IgD-negative memory B cell (primary cell): Measurements from ENCODE around the gene TAP1. TPM values are rescaled to one million over a fixed set of nuclear protein-coding genes. Genes with fewer than 3 reads are reported as not detected.
A peak's percentile ranks its signal among the peaks of the same experiment; 100 is the strongest.

Experiments
- H3K27ac Mint-ChIP-seq, 3 donors: one replicate each; pipeline ENCODE4 v1.8.0; 2020 to 2022; ENCODE audit warnings: mild to moderate bottlenecking in 3 of 3, mixed read lengths in 3 of 3, moderate library complexity in 1 of 3
- H3K27me3 Mint-ChIP-seq: one replicate; pipeline ENCODE4 v1.8.0; 2021; ENCODE audit warnings: mixed read lengths
- H3K36me3 Mint-ChIP-seq: one replicate; pipeline ENCODE4 v1.8.0; 2020; ENCODE audit warnings: mild to moderate bottlenecking, mixed read lengths
- H3K4me1 Mint-ChIP-seq, 3 donors: one replicate each; pipeline ENCODE4 v1.8.0; 2020 to 2022; ENCODE audit warnings: mixed read lengths in 3 of 3, mild to moderate bottlenecking in 1 of 3
- H3K4me3 Mint-ChIP-seq, 4 donors: one replicate each; pipeline ENCODE4 v1.8.0; 2020 to 2022; ENCODE audit warnings: mild to moderate bottlenecking in 4 of 4, mixed read lengths in 4 of 4, moderate library complexity in 3 of 4
- H3K9me3 Mint-ChIP-seq, 3 donors: one replicate each; pipeline ENCODE4 v1.8.0; 2020 to 2021; ENCODE audit warnings: mixed read lengths in 3 of 3, mild to moderate bottlenecking in 1 of 3
- polyA plus RNA-seq: library from polyadenylated mRNA; unstranded; fragments of 300-500 nt; fragmentation: Illumina TruSeq; gene quantifications from one replicate; pipeline ENCODE4 v1.2.3, GENCODE V29; 2021

TAP1 gene
- polyA plus RNA-seq, 1 donor from 2014 or later: 219 TPM

GRCh38 chr6:32852018-32852843 is 1.3 kb downstream of the TAP1 start:
- H3K27ac Mint-ChIP-seq: peak overlapping the region; percentile 95 to 100 (median 99)

GRCh38 chr6:32851025-32851424 is 2.5 kb downstream of the TAP1 start:
- peaks cover 18% of the 10 kb centered on the region for H3K36me3 Mint-ChIP-seq
- peak overlapping the region; percentile 58 to 99 (median 98) for H3K4me3 Mint-ChIP-seq
- H3K9me3 Mint-ChIP-seq: peaks cover 0 to 2% (median 0%) of the 10 kb centered on the region in 3 donors
- peak overlapping the region; percentile 62 to 95 (median 74) for H3K27ac Mint-ChIP-seq
- no peaks in the 10 kb centered on the region for H3K27me3 Mint-ChIP-seq
- H3K4me1 Mint-ChIP-seq: peaks cover 59 to 65% (median 64%) of the 10 kb centered on the region in 3 donors

More at GRCh38 chr6:32852018-32852843, 1.3 kb downstream of the TAP1 start:
- peaks cover 0 to 2% (median 0%) of the 10 kb centered on the region in 3 donors for H3K9me3 Mint-ChIP-seq
- H3K27me3 Mint-ChIP-seq: no peaks in the 10 kb centered on the region
- peak overlapping the region; percentile 97 to 99 (median 99) for H3K4me3 Mint-ChIP-seq
- peaks cover 18% of the 10 kb centered on the region for H3K36me3 Mint-ChIP-seq
- H3K4me1 Mint-ChIP-seq: peaks cover 53 to 65% (median 61%) of the 10 kb centered on the region in 3 donors

GRCh38 chr6:32849126-32849525 is 4.4 kb downstream of the TAP1 start:
- H3K4me1 Mint-ChIP-seq: peaks cover 52 to 59% (median 58%) of the 10 kb centered on the region in 3 donors

GRCh38 chr6:32847795-32848194 is 5.7 kb downstream of the TAP1 start:
- Mint-ChIP-seq H3K36me3 (peaks cover 33% of the 10 kb centered on the region), H3K27me3 (no peaks in the 10 kb centered on the region), H3K27ac (peak overlapping the region; percentile 80 to 98 (median 90)), H3K4me3 (peak overlapping the region; percentile 58 to 100 (median 78)), H3K9me3 (peaks cover 0 to 2% (median 0%) of the 10 kb centered on the region in 3 donors), H3K4me1 (peaks cover 59 to 62% (median 61%) of the 10 kb centered on the region in 3 donors)

More at GRCh38 chr6:32849126-32849525, 4.4 kb downstream of the TAP1 start:
- Mint-ChIP-seq H3K4me3 (peak overlapping the region in 2 of 4 donors; percentile 75 to 95), H3K36me3 (peaks cover 28% of the 10 kb centered on the region), H3K27ac (peak overlapping the region in 2 of 3 donors; percentile 80 to 98), H3K27me3 (no peaks in the 10 kb centered on the region), H3K9me3 (peaks cover 0 to 2% (median 0%) of the 10 kb centered on the region in 3 donors)

- Mint-ChIP-seq H3K4me1 (peaks cover 58 to 68% (median 60%) of the 10 kb centered on the region in 3 donors), H3K4me3 (peak overlapping the region; percentile 62 to 100 (median 97)), H3K27me3 (no peaks in the 10 kb centered on the region), H3K27ac (peak overlapping the region in 2 of 3 donors; percentile 98 to 100), H3K36me3 (peaks cover 35% of the 10 kb centered on the region), H3K9me3 (peaks cover 0 to 2% (median 0%) of the 10 kb centered on the region in 3 donors)
Observed at GRCh38 chr6:32847004-32847403, 6.5 kb downstream of the TAP1 start.

- Mint-ChIP-seq H3K27me3 (no peaks in the 10 kb centered on the region), H3K36me3 (peaks cover 31% of the 10 kb centered on the region), H3K4me3 (peak overlapping the region; percentile 95 to 100 (median 97)), H3K4me1 (peaks cover 55 to 69% (median 57%) of the 10 kb centered on the region in 3 donors), H3K27ac (peak overlapping the region; percentile 98 to 100 (median 100)), H3K9me3 (peaks cover 0 to 2% (median 0%) of the 10 kb centered on the region in 3 donors)
Observed at GRCh38 chr6:32845384-32845884, 8.1 kb downstream of the TAP1 start.

- peak overlapping the region; percentile 95 to 100 (median 97) for H3K4me3 Mint-ChIP-seq
- peak overlapping the region; percentile 98 to 100 (median 100) for H3K27ac Mint-ChIP-seq
- peaks cover 0 to 2% (median 0%) of the 10 kb centered on the region in 3 donors for H3K9me3 Mint-ChIP-seq
- H3K27me3 Mint-ChIP-seq: no peaks in the 10 kb centered on the region
- peaks cover 57 to 70% (median 59%) of the 10 kb centered on the region in 3 donors for H3K4me1 Mint-ChIP-seq
- H3K36me3 Mint-ChIP-seq: peaks cover 31% of the 10 kb centered on the region
Observed at GRCh38 chr6:32844839-32845383, 8.6 kb downstream of the TAP1 start.

- Mint-ChIP-seq H3K27ac (peak within 1 kb of the TSS; percentile 98 to 100 (median 100)), H3K4me3 (peak within 1 kb of the TSS; percentile 95 to 100 (median 97)), H3K36me3 (peaks cover 30% of the 10 kb centered on the region), H3K9me3 (peaks cover 0 to 2% (median 0%) of the 10 kb centered on the region in 3 donors), H3K4me1 (peaks cover 58 to 72% (median 60%) of the 10 kb centered on the region in 3 donors), H3K27me3 (no peaks in the 10 kb centered on the region)
Observed at GRCh38 chr6:32843979-32844838, 9.3 kb downstream of the TAP1 start, which contains the start of gene PSMB8. Gene PSMB8, minus strand, starts transcription at chr6:32844047. Its CDS starts 51 bp downstream, at chr6:32843996.

GRCh38 chr6:32843331-32843978 is 10.0 kb downstream of the TAP1 start:
- peak overlapping the region; percentile 98 to 100 (median 100) for H3K27ac Mint-ChIP-seq
- H3K27me3 Mint-ChIP-seq: no peaks in the 10 kb centered on the region
- peaks cover 0 to under 1% (median 0%) of the 10 kb centered on the region in 3 donors for H3K9me3 Mint-ChIP-seq
- H3K36me3 Mint-ChIP-seq: peaks cover 26% of the 10 kb centered on the region
- H3K4me3 Mint-ChIP-seq: peak overlapping the region; percentile 95 to 100 (median 97)
- H3K4me1 Mint-ChIP-seq: peaks cover 55 to 68% (median 57%) of the 10 kb centered on the region in 3 donors

- H3K4me3 Mint-ChIP-seq: peak overlapping the region; percentile 95 to 100 (median 97)
- peaks cover 50 to 61% (median 51%) of the 10 kb centered on the region in 3 donors for H3K4me1 Mint-ChIP-seq
- no peaks in the 10 kb centered on the region for H3K27me3 Mint-ChIP-seq
- peak overlapping the region; percentile 94 to 100 (median 98) for H3K27ac Mint-ChIP-seq
- peaks cover 20% of the 10 kb centered on the region for H3K36me3 Mint-ChIP-seq
- no peaks in the 10 kb centered on the region for H3K9me3 Mint-ChIP-seq
Observed at GRCh38 chr6:32842690-32843089, 10.8 kb downstream of the TAP1 start.

- H3K27ac Mint-ChIP-seq: peak overlapping the region; percentile 45 to 98 (median 94)
- no peaks in the 10 kb centered on the region for H3K27me3 Mint-ChIP-seq
- no peaks in the 10 kb centered on the region for H3K9me3 Mint-ChIP-seq
- peaks cover 20% of the 10 kb centered on the region for H3K36me3 Mint-ChIP-seq
- H3K4me3 Mint-ChIP-seq: peak overlapping the region; percentile 95 to 100 (median 97)
- H3K4me1 Mint-ChIP-seq: peaks cover 48 to 60% (median 54%) of the 10 kb centered on the region in 3 donors
Observed at GRCh38 chr6:32842021-32842650, 11.4 kb downstream of the TAP1 start.

GRCh38 chr6:32840604-32841246 is 12.8 kb downstream of the TAP1 start:
- peaks cover 21% of the 10 kb centered on the region for H3K36me3 Mint-ChIP-seq

More at GRCh38 chr6:32840604-32841246, 12.8 kb downstream of the TAP1 start:
- no peaks in the 10 kb centered on the region for H3K27me3 Mint-ChIP-seq
- no peaks in the 10 kb centered on the region for H3K9me3 Mint-ChIP-seq
- peaks cover 51 to 61% (median 59%) of the 10 kb centered on the region in 3 donors for H3K4me1 Mint-ChIP-seq
- peak overlapping the region; percentile 95 to 98 (median 96) for H3K27ac Mint-ChIP-seq
- peak overlapping the region; percentile 48 to 95 (median 82) for H3K4me3 Mint-ChIP-seq
